CD14-positive monocyte (primary cell): ENCODE measurements around the gene HLA-DPA1. TPM values are rescaled to one million over a fixed set of nuclear protein-coding genes. Genes with fewer than 3 reads are reported as not detected.

ENCODE experiments used
- DNase-seq, 3 donors: peaks; one replicate each; pipeline ENCODE4 v3.0.0-alpha.2; 2011 to 2022
- H2AFZ ChIP-seq: 2 replicates; pipeline ENCODE4 v1.6.0; 2012; ENCODE audit warnings: mild to moderate bottlenecking, low read depth, low read length, inconsistent platforms; ENCODE audit not compliant: insufficient read depth, poor library complexity, severe bottlenecking
- H3K27ac ChIP-seq, 2 donors: 1 replicate in 1 of 2; 2 replicates in 1 of 2; pipeline ENCODE4 v1.5.1; 2012 to 2013; ENCODE audit warnings: low read length in 2 of 2, control low read depth in 1 of 2, inconsistent platforms in 1 of 2, low read depth in 1 of 2, mild to moderate bottlenecking in 1 of 2
- H3K27me3 ChIP-seq, 2 donors: one replicate each; pipeline versions ENCODE4 v1.6.0 to v1.6.1; 2011 to 2013; ENCODE audit warnings: low read length in 2 of 2; ENCODE audit not compliant: control insufficient read depth in 2 of 2, insufficient read depth in 2 of 2
- H3K36me3 ChIP-seq, 2 donors: replicated peaks in 1 of 2; 1 replicate in 1 of 2; 2 replicates in 1 of 2; pipeline versions ENCODE4 v1.5.1 to v1.6.1; 2012 to 2013; ENCODE audit warnings: low read length in 2 of 2, control low read depth in 1 of 2, inconsistent platforms in 1 of 2, mild to moderate bottlenecking in 1 of 2; ENCODE audit not compliant: insufficient read depth in 2 of 2, control insufficient read depth in 1 of 2
- H3K4me1 ChIP-seq, 2 donors: 1 replicate in 1 of 2; 2 replicates in 1 of 2; pipeline versions ENCODE4 v1.5.1 to v1.6.1; 2012 to 2013; ENCODE audit warnings: low read length in 2 of 2, control low read depth in 1 of 2, inconsistent platforms in 1 of 2, mild to moderate bottlenecking in 1 of 2, moderate library complexity in 1 of 2; ENCODE audit not compliant: insufficient read depth in 2 of 2, control insufficient read depth in 1 of 2
- H3K4me2 ChIP-seq: replicated peaks from 2 replicates; pipeline ENCODE3; 2012; ENCODE audit warnings: low read length, moderate library complexity, mild to moderate bottlenecking; ENCODE audit not compliant: poor library complexity, severe bottlenecking; ENCODE audit errors: extremely low read depth
- H3K4me3 ChIP-seq, 3 experiments: fragments of 200-600 bp in 1 of 3; sonication (generic) in 1 of 3; replicated peaks in 1 of 3; 1 replicate in 2 of 3; 2 replicates in 1 of 3; pipeline ENCODE4 v1.5.1; 2011 to 2013; ENCODE audit warnings: low read length in 3 of 3, mild to moderate bottlenecking in 3 of 3, control low read depth in 2 of 3, low read depth in 2 of 3, inconsistent platforms in 1 of 3, moderate library complexity in 1 of 3
- H3K79me2 ChIP-seq: 2 replicates; pipeline ENCODE4 v1.6.0; 2012; ENCODE audit warnings: mild to moderate bottlenecking, control low read depth, inconsistent platforms, low read length, moderate library complexity; ENCODE audit not compliant: insufficient read depth
- H3K9ac ChIP-seq: 2 replicates; pipeline ENCODE4 v1.6.0; 2017; ENCODE audit warnings: low read length, mild to moderate bottlenecking; ENCODE audit not compliant: insufficient read depth, poor library complexity, severe bottlenecking
- H3K9me3 ChIP-seq, 2 donors: replicated peaks in 1 of 2; 1 replicate in 1 of 2; 2 replicates in 1 of 2; pipeline versions ENCODE4 v1.5.1 to v1.6.1; 2012 to 2013; ENCODE audit warnings: low read length in 2 of 2, control low read depth in 1 of 2; ENCODE audit not compliant: control insufficient read depth in 1 of 2, insufficient read depth in 1 of 2
- H4K20me1 ChIP-seq: 2 replicates; pipeline ENCODE4 v1.6.0; 2012; ENCODE audit warnings: mild to moderate bottlenecking, low read length, control low read depth, moderate library complexity; ENCODE audit not compliant: insufficient read depth
- H3K27ac Mint-ChIP-seq, 7 donors: one replicate each; pipeline ENCODE4 v1.8.0; 2020; ENCODE audit warnings: mild to moderate bottlenecking in 7 of 7, mixed read lengths in 7 of 7, moderate library complexity in 6 of 7, inconsistent platforms in 2 of 7
- H3K27me3 Mint-ChIP-seq, 3 donors: one replicate each; pipeline ENCODE4 v1.8.0; 2021 to 2022; ENCODE audit warnings: low read depth in 3 of 3, mild to moderate bottlenecking in 3 of 3, mixed read lengths in 3 of 3, moderate library complexity in 3 of 3, inconsistent platforms in 1 of 3
- H3K36me3 Mint-ChIP-seq, 2 donors: one replicate each; pipeline ENCODE4 v1.8.0; 2020; ENCODE audit warnings: mixed read lengths in 2 of 2, inconsistent platforms in 1 of 2, mild to moderate bottlenecking in 1 of 2
- H3K4me1 Mint-ChIP-seq: one replicate; pipeline ENCODE4 v1.8.0; 2020; ENCODE audit warnings: mild to moderate bottlenecking, mixed read lengths
- H3K4me3 Mint-ChIP-seq, 2 donors: one replicate each; pipeline ENCODE4 v1.8.0; 2020; ENCODE audit warnings: mild to moderate bottlenecking in 2 of 2, mixed read lengths in 2 of 2, moderate library complexity in 1 of 2
- H3K9me3 Mint-ChIP-seq, 7 donors: one replicate each; pipeline ENCODE4 v1.8.0; 2020 to 2022; ENCODE audit warnings: mixed read lengths in 7 of 7, mild to moderate bottlenecking in 6 of 7, moderate library complexity in 6 of 7, inconsistent platforms in 2 of 7
- WGBS: methylation state at CpG from one replicate; pipeline ENCODE4 v1.1.5; 2013; ENCODE audit warnings: missing lambda C conversion rate; ENCODE audit not compliant: insufficient coverage; 5-methylcytosine and 5-hydroxymethylcytosine counted together
- intact Hi-C, 2 donors: fragments of 100-400 bp; cut with micrococcal nuclease; formaldehyde crosslinking; loops; one replicate each; pipeline versions ENCODE4 v1.15.0 to v1.15.1; 2023
- polyA plus RNA-seq, 3 donors: library from polyadenylated mRNA; depleted of rRNA in 1 of 3; unstranded in 2 of 3; stranded (reverse) in 1 of 3; fragments of 300-500 nt in 2 of 3; fragments of >200 nt in 1 of 3; fragmentation: Illumina TruSeq in 2 of 3; gene quantifications; 1 replicate in 2 of 3; 2 replicates in 1 of 3; pipeline ENCODE4 v1.2.3, GENCODE V29; 2012 to 2021
- TF ChIP-seq, protein P1 (sequence below): fragments of 200-600 bp; IDR thresholded peaks from one replicate; pipeline ENCODE4 v1.8.0; 2022; ENCODE audit warnings: antibody characterized with exemption, mild to moderate bottlenecking

The HLA-DPA1 gene
- polyA plus RNA-seq, 3 donors: 578 to 1,024 (median 796) TPM

DNA sequence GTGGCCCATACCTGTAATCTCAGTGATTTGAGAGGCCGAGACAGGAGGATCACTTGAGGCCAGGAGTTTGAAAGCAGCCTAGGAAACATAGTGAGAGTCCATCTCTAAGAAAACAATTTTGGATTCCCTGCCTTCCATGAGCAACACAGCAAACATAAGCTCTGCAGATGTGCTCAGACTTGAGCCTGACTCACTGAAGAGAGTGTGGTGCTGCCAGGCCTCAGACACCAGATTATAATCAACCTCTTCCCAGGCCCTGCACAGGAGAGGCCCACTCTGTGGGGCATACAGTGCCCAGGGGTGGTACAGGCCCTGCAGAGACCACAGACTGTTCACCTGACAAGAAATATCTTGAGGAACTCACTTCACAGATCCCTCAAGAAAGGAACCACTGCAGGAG, 22.2 kb upstream of the HLA-DPA1 start:
- Mint-ChIP-seq H3K27ac (peak overlapping the region in 1 of 7 donors; percentile 18), H3K36me3 (peaks cover 0 to 5% of the 10 kb centered on the region in 2 donors)
- DNase-seq: no peak

DNA sequence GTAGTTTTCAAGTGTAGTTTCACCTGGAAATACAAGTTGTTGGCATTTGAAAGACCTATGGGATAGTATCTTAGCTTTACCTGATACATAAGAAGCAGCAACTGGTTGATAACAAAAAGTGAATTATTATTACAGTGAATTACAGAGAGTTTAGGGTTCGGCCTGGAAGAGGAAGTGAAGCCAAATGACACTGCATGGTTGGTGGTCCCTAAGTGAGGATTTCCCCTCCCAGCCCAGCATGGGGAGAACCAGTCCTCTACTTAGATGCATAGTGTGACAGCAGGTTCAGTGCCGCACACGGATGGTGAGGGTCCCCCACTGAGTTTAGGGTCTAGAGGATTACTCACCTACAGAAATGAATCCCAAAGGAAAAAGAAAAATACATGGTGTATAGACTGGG, 20.4 kb upstream of the HLA-DPA1 start:
- Histone ChIP-seq H3K79me2 (no peaks in the 10 kb centered on the region), H3K27me3 (no peaks in the 10 kb centered on the region), H3K9ac (no peak overlapping the region), H3K4me3 (no peak overlapping the region), H3K36me3 (peaks cover 0 to 2% of the 10 kb centered on the region in 2 donors), H3K9me3 (peaks cover 7 to 8% of the 10 kb centered on the region in 2 donors), H3K4me1 (no peaks in the 10 kb centered on the region), H2AFZ (no peak overlapping the region), H4K20me1 (peaks cover 2% of the 10 kb centered on the region), H3K4me2 (no peak overlapping the region), H3K27ac (no peak overlapping the region)
- Mint-ChIP-seq H3K27ac (no peak overlapping the region), H3K36me3 (peaks cover 0 to 4% of the 10 kb centered on the region in 2 donors), H3K9me3 (peaks cover 9 to 29% (median 17%) of the 10 kb centered on the region in 7 donors), H3K4me1 (peaks cover 2% of the 10 kb centered on the region), H3K4me3 (no peak overlapping the region), H3K27me3 (peaks cover 0 to 3% (median 3%) of the 10 kb centered on the region in 3 donors)
- intact Hi-C loops: no loop called here
- no peak for DNase-seq
- TF ChIP-seq, protein P1, sequence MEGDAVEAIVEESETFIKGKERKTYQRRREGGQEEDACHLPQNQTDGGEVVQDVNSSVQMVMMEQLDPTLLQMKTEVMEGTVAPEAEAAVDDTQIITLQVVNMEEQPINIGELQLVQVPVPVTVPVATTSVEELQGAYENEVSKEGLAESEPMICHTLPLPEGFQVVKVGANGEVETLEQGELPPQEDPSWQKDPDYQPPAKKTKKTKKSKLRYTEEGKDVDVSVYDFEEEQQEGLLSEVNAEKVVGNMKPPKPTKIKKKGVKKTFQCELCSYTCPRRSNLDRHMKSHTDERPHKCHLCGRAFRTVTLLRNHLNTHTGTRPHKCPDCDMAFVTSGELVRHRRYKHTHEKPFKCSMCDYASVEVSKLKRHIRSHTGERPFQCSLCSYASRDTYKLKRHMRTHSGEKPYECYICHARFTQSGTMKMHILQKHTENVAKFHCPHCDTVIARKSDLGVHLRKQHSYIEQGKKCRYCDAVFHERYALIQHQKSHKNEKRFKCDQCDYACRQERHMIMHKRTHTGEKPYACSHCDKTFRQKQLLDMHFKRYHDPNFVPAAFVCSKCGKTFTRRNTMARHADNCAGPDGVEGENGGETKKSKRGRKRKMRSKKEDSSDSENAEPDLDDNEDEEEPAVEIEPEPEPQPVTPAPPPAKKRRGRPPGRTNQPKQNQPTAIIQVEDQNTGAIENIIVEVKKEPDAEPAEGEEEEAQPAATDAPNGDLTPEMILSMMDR: no peak
- no CpG with 5 or more reads among the region's 3 CpGs for WGBS

More for the DNA sequence above, 22.2 kb upstream of the HLA-DPA1 start:
- H3K9me3 Mint-ChIP-seq: peaks cover 22 to 47% (median 34%) of the 10 kb centered on the region in 7 donors
- 92% methylated on average over 1 of the region's 1 CpG for WGBS
- H3K9me3 ChIP-seq: peaks cover 8 to 19% of the 10 kb centered on the region in 2 donors
- no peaks in the 10 kb centered on the region for H3K36me3 ChIP-seq
- TF ChIP-seq, protein P1: no peak
- H3K4me3 Mint-ChIP-seq: no peak overlapping the region
- intact Hi-C loops: no loop called here
- H3K4me1 ChIP-seq: no peaks in the 10 kb centered on the region
- peaks cover 2% of the 10 kb centered on the region for H3K4me1 Mint-ChIP-seq
- no peaks in the 10 kb centered on the region for H3K79me2 ChIP-seq
- H2AFZ ChIP-seq: no peak overlapping the region
- H3K27me3 ChIP-seq: no peaks in the 10 kb centered on the region
- no peak overlapping the region for H3K27ac ChIP-seq
- H3K9ac ChIP-seq: no peak overlapping the region
- no peaks in the 10 kb centered on the region for H4K20me1 ChIP-seq
- H3K27me3 Mint-ChIP-seq: peaks cover 1 to 3% (median 3%) of the 10 kb centered on the region in 3 donors
- H3K4me2 ChIP-seq: no peak overlapping the region
- no peak overlapping the region for H3K4me3 ChIP-seq
